KMS-11 (cell line): Measurements from ENCODE around the gene ZPR1.
"Not testable (repeated sequence)": the region's sequence is repeated elsewhere in the genome, so short reads cannot be mapped to it uniquely, and the experiment has no call there.

Experiments
- H2AFZ ChIP-seq: fragments of 200-600 bp; sonication (generic); 2 replicates; pipeline ENCODE4 v1.6.1; 2016; ENCODE audit warnings: antibody characterized with exemption, mixed run types, low read depth
- H3K27ac ChIP-seq: fragments of 200-600 bp; sonication (generic); 2 replicates; pipeline ENCODE4 v1.6.1; 2016; ENCODE audit warnings: mild to moderate bottlenecking, mixed run types
- H3K27me3 ChIP-seq: fragments of 200-600 bp; sonication (generic); 2 replicates; pipeline ENCODE4 v1.6.1; 2017; ENCODE audit warnings: mild to moderate bottlenecking, low read depth, mixed run types, moderate library complexity; ENCODE audit not compliant: insufficient read depth
- H3K36me3 ChIP-seq: fragments of 200-600 bp; sonication (generic); 2 replicates; pipeline ENCODE4 v1.6.1; 2017; ENCODE audit warnings: mild to moderate bottlenecking, mixed run types; ENCODE audit not compliant: insufficient read depth
- H3K4me1 ChIP-seq: fragments of 200-600 bp; sonication (generic); 2 replicates; pipeline ENCODE4 v1.6.1; 2016; ENCODE audit warnings: mild to moderate bottlenecking, low read depth, mixed run types; ENCODE audit not compliant: poor library complexity, severe bottlenecking
- H3K4me2 ChIP-seq: fragments of 200-600 bp; sonication (generic); 2 replicates; pipeline ENCODE4 v1.7.0; 2016; ENCODE audit warnings: mild to moderate bottlenecking, mixed run types
- H3K4me3 ChIP-seq: fragments of 200-600 bp; sonication (generic); IDR thresholded peaks from 2 replicates; pipeline ENCODE4 v1.6.1; 2017; ENCODE audit warnings: low read depth, low read length, mixed read lengths; ENCODE audit not compliant: insufficient read depth
- H3K79me2 ChIP-seq: fragments of 200-600 bp; sonication (generic); 2 replicates; pipeline ENCODE4 v1.6.1; 2016; ENCODE audit warnings: low read depth, mixed run types; ENCODE audit not compliant: insufficient read depth
- H3K9ac ChIP-seq: fragments of 200-600 bp; sonication (generic); 2 replicates; pipeline ENCODE4 v1.6.1; 2016; ENCODE audit warnings: mild to moderate bottlenecking, mixed run types
- H4K20me1 ChIP-seq: fragments of 200-600 bp; sonication (generic); 2 replicates; pipeline ENCODE4 v1.6.1; 2016; ENCODE audit warnings: mild to moderate bottlenecking, mixed run types; ENCODE audit not compliant: insufficient read depth
- TF ChIP-seq, protein P1 (sequence below): fragments of 200-600 bp; sonication (generic); conservative IDR thresholded peaks from 2 replicates; pipeline ENCODE4 v1.6.1; 2017; ENCODE audit warnings: low read depth, mild to moderate bottlenecking, antibody characterized with exemption, low read length, moderate library complexity, mixed read lengths

ZPR1 gene, protein sequence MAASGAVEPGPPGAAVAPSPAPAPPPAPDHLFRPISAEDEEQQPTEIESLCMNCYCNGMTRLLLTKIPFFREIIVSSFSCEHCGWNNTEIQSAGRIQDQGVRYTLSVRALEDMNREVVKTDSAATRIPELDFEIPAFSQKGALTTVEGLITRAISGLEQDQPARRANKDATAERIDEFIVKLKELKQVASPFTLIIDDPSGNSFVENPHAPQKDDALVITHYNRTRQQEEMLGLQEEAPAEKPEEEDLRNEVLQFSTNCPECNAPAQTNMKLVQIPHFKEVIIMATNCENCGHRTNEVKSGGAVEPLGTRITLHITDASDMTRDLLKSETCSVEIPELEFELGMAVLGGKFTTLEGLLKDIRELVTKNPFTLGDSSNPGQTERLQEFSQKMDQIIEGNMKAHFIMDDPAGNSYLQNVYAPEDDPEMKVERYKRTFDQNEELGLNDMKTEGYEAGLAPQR

DNA sequence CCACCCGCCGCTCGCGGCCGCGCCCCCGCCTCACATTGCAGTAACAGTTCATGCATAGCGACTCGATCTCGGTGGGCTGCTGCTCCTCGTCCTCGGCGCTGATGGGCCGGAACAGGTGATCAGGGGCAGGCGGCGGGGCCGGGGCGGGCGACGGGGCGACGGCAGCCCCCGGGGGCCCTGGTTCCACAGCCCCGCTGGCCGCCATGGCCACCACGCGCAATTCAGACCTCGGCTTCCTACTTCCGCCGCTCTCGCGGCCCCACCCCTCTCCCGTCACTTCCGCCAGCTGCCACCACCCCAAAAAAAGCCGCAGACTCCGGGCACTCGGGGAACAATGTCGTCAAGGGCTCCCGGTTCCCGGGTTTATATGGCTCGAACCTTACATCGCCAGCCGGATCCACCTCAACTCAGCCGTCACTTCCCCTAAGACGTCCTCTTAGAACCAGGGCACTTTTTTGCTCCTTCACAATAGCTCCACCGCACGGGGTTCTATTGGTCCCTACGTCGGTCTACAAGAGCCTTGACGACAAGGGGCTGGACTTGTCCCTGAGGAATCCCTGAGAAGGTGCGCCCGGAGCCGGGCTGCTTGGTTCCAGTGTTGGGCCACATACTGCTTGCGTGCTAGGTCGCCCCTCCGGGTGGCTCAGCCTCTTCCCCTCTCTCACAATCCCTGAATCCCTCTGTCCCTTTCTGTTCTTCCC lies at the start of gene ZPR1:
ZPR1 (minus strand) TSS at position 238 of the 701 bp plus-strand sequence; CDS start at position 205, 33 bp downstream.
- Histone ChIP-seq H3K4me1 (peaks cover 12% of the 10 kb centered on the region), H3K79me2 (peaks cover 12% of the 10 kb centered on the region), H3K36me3 (no peaks in the 10 kb centered on the region), H2AFZ (peak within 1 kb of the TSS; percentile 60), H3K4me2 (peak within 1 kb of the TSS; percentile 73), H3K4me3 (no peak within 1 kb of the TSS), H3K27me3 (no peaks in the 10 kb centered on the region), H4K20me1 (no peaks in the 10 kb centered on the region), H3K9ac (peak within 1 kb of the TSS; percentile 70), H3K27ac (no peak within 1 kb of the TSS; the same call in 1 of the 2 replicates)
- TF ChIP-seq, protein P1, sequence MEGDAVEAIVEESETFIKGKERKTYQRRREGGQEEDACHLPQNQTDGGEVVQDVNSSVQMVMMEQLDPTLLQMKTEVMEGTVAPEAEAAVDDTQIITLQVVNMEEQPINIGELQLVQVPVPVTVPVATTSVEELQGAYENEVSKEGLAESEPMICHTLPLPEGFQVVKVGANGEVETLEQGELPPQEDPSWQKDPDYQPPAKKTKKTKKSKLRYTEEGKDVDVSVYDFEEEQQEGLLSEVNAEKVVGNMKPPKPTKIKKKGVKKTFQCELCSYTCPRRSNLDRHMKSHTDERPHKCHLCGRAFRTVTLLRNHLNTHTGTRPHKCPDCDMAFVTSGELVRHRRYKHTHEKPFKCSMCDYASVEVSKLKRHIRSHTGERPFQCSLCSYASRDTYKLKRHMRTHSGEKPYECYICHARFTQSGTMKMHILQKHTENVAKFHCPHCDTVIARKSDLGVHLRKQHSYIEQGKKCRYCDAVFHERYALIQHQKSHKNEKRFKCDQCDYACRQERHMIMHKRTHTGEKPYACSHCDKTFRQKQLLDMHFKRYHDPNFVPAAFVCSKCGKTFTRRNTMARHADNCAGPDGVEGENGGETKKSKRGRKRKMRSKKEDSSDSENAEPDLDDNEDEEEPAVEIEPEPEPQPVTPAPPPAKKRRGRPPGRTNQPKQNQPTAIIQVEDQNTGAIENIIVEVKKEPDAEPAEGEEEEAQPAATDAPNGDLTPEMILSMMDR: no peak

DNA sequence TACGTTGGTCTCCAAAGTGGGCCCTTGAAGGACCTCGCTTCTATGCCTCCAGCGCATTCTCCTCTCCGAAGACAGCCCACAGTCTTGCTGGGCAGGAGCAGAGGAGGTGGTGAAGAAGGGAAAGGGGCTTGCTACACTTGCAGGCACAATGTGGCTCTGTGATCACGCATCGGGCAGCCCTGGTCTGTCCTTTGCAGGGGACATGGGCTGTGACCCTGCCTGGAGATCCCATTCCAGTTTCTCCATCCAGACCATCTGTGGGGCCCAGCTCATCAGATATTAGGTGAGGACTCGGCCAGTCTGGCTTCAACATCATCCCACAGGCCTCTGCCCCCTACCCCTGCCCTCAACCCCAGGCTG lies 48.8 kb upstream of the ZPR1 start:
- peaks cover 32% of the 10 kb centered on the region for H3K4me1 ChIP-seq
- H3K4me2 ChIP-seq: no peak overlapping the region
- TF ChIP-seq, protein P1: no peak
- no peaks in the 10 kb centered on the region for H3K27me3 ChIP-seq
- no peak overlapping the region for H3K9ac ChIP-seq
- H3K27ac ChIP-seq: no peak overlapping the region
- no peak overlapping the region for H2AFZ ChIP-seq
- H3K4me3 ChIP-seq: no peak overlapping the region
- no peaks in the 10 kb centered on the region for H4K20me1 ChIP-seq
- H3K36me3 ChIP-seq: no peaks in the 10 kb centered on the region
- no peaks in the 10 kb centered on the region for H3K79me2 ChIP-seq

DNA sequence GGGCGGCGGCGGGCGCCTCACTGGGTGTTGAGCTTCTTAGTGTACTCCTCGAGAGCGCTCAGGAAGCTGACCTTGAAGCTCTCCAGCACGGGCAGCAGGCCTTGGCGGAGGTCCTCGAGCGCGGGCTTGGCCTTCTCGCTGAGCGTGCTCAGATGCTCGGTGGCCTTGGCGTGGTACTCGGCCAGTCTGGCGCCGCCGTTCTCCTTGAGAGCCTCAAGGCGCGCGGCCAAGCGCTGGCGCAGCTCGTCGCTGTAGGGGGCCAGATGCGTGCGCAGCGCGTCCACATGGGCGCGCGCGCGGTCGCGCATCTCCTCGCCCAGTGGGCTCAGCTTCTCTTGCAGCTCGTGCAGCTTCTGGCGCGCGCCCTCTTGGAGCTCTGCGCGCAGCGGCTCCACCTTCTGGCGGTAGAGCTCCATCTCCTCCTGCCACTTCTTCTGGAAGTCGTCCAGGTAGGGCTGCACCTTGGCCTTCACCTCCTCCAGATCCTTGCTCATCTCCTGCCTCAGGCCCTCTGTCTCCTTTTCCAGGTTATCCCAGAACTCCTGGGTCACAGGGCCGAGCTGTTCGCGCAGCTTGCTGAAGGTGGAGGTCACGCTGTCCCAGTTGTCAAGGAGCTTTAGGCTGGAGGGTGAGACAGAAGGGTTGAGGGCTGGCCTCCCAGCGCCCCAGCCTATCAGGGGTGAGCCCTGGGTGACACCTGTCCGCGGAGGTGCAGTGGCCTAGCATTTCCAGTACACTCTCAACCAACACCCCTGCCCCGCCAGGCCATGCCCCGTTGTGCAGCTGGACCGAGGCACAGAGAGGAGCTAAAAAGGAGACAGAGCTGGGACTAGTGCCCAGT lies 48.2 kb upstream of the ZPR1 start:
- Histone ChIP-seq H4K20me1 (no peaks in the 10 kb centered on the region), H3K4me3 (no peak overlapping the region), H3K9ac (peak overlapping the region; percentile 22; the same call in 1 of the 2 replicates), H3K4me2 (peak overlapping the region; percentile 25; the same call in 1 of the 2 replicates), H3K79me2 (no peaks in the 10 kb centered on the region), H3K27ac (no peak overlapping the region), H2AFZ (peak overlapping the region; percentile 47; the same call in 1 of the 2 replicates), H3K36me3 (no peaks in the 10 kb centered on the region), H3K27me3 (no peaks in the 10 kb centered on the region), H3K4me1 (peaks cover 27% of the 10 kb centered on the region)
- TF ChIP-seq, protein P1: no peak

DNA sequence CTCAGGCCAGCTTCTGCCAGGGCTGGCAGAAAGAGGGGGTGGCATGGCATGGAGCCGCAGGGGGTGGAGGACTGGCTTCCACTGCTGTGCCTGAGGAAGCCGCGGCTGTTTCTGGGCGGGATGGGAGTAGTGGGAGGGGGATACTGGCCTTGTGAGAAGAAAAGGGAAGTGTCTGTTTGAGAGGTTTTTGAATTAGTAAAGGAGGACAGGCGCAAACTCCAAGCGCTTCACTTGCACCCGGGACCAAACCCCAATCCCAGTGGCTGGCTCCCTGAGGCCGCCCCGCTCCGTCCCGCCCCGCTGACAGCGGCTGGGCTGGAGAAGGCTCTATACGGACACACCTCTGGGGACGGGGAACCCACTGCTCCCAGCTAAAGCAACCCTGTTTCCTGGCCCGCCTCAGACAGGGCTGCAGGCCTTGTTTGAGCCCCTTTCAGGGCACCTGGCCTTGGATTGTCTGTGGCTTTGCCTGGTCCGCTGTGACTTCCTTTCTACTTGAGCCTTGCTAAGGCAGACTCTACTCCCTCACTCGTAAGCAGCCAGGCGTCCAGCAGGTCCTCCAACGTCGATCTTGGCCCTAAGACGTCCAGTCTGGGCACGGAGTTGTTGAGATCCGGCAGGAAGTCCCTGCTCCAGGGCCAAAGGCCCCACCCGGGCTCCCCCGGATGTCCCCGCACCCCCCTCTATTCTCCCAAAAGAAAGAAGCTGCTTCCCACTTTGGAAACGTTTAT lies 47.4 kb upstream of the ZPR1 start:
- Histone ChIP-seq H3K27me3 (no peaks in the 10 kb centered on the region), H3K27ac (no peak overlapping the region), H3K79me2 (no peaks in the 10 kb centered on the region), H3K36me3 (no peaks in the 10 kb centered on the region), H2AFZ (peak overlapping the region; percentile 47; the same call in 1 of the 2 replicates), H4K20me1 (no peaks in the 10 kb centered on the region), H3K4me3 (no peak overlapping the region), H3K4me1 (peaks cover 19% of the 10 kb centered on the region), H3K4me2 (peak overlapping the region; percentile 25; the same call in 1 of the 2 replicates), H3K9ac (peak overlapping the region; percentile 22; the same call in 1 of the 2 replicates)
- TF ChIP-seq, protein P1: no peak

DNA sequence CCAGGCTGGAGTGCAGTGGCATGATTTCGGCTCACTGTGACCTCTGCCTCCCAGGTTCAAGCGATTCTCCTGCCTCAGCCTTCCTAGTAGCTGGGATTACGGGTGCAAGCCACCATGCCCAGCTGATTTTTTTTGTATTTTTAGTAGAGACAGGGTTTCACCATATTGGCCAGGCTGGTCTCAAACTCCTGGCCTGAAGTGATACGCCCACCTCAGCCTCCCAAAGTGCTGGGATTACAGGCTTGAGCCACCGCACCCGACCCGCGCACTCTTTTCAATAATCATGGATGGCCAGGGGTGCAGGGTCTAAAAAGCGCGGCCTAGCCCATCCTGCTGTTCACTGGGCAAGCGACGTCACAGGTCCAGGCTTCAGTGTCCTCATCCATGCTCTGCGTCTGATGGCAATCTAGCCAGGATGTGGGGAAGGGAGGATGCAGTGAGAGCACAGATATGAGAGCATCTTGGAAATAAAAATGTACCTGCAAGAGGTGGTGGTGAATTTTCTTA lies 46.8 kb upstream of the ZPR1 start:
- H3K27me3 ChIP-seq, H3K4me2 ChIP-seq, H3K79me2 ChIP-seq, H4K20me1 ChIP-seq, H3K9ac ChIP-seq, H2AFZ ChIP-seq, H3K4me3 ChIP-seq, H3K36me3 ChIP-seq, H3K27ac ChIP-seq: not testable (repeated sequence)
- peaks cover 13% of the 10 kb centered on the region for H3K4me1 ChIP-seq
